PC-3 (cell line): ENCODE results near the gene STK39. TPM values are rescaled to one million over a fixed set of nuclear protein-coding genes. Genes with fewer than 3 reads are reported as not detected.

Experiments used
- ATAC-seq: fragments of 200-7000 bp; cut with Tn5 transposase; 2 replicates; pipeline ENCODE4 v1.9.1; 2020; ENCODE audit warnings: mild to moderate bottlenecking, moderate library complexity
- BruUV-seq: library from RNA; stranded (reverse); fragments of 400-500 nt; replicated peaks from 2 replicates; lab custom pipeline; 2021; lab: Mats Ljungman, UMichigan
- CTCF ChIA-PET: fragments of 300-600 bp; sonication (Branson Sonifier 250); formaldehyde crosslinking; loops from one replicate; lab custom pipeline; 2022; ENCODE audit warnings: antibody characterized with exemption; lab: Charles Lee
- POLR2A ChIA-PET: fragments of 300-600 bp; sonication (Branson Sonifier 250); formaldehyde crosslinking; loops from one replicate; lab custom pipeline; 2022; ENCODE audit warnings: antibody characterized with exemption; ENCODE audit not compliant: unreplicated experiment; lab: Charles Lee
- DNase-seq: peaks from one replicate; pipeline ENCODE4 v3.0.0-alpha.2; 2015
- H2AFZ ChIP-seq: fragments of 300-600 bp; sonication (generic); 2 replicates; pipeline ENCODE4 v1.6.0; 2016; ENCODE audit warnings: antibody characterized with exemption, low read length
- H3F3A ChIP-seq: fragments of 300-600 bp; sonication (generic); one replicate; pipeline ENCODE4 v1.6.0; 2017; ENCODE audit warnings: antibody characterized with exemption, low read length, control low read depth, mild to moderate bottlenecking; ENCODE audit not compliant: unreplicated experiment
- H3K27ac ChIP-seq: fragments of 300-600 bp; sonication (generic); 2 replicates; pipeline ENCODE4 v1.5.1; 2016; ENCODE audit warnings: mild to moderate bottlenecking, low read length
- H3K27me3 ChIP-seq: fragments of 300-600 bp; sonication (generic); 2 replicates; pipeline ENCODE4 v1.6.1; 2016; ENCODE audit warnings: low read length, mixed read lengths
- H3K36me3 ChIP-seq: fragments of 300-600 bp; sonication (generic); 2 replicates; pipeline ENCODE4 v1.6.1; 2016; ENCODE audit warnings: low read depth, mixed run types, low read length, mixed read lengths
- H3K4me1 ChIP-seq: fragments of 300-600 bp; sonication (generic); 2 replicates; pipeline ENCODE4 v1.5.1; 2016; ENCODE audit warnings: low read length; ENCODE audit not compliant: insufficient read depth
- H3K4me2 ChIP-seq: fragments of 300-600 bp; sonication (generic); 2 replicates; pipeline ENCODE4 v1.6.0; 2016; ENCODE audit warnings: low read length
- H3K4me3 ChIP-seq: fragments of 300-600 bp; sonication (generic); 2 replicates; pipeline ENCODE4 v1.5.1; 2016; ENCODE audit warnings: mild to moderate bottlenecking, low read length, mixed read lengths
- H3K79me2 ChIP-seq: fragments of 300-600 bp; sonication (generic); 2 replicates; pipeline ENCODE4 v1.6.1; 2017; ENCODE audit warnings: low read length, mixed read lengths
- H3K9ac ChIP-seq: fragments of 300-600 bp; sonication (generic); 2 replicates; pipeline ENCODE4 v1.6.0; 2016; ENCODE audit warnings: mild to moderate bottlenecking, low read length
- H3K9me2 ChIP-seq: fragments of 300-600 bp; sonication (generic); replicated peaks from 2 replicates; pipeline ENCODE4 v1.6.1; 2016; ENCODE audit warnings: mixed run types, low read length, mixed read lengths
- H3K9me3 ChIP-seq: fragments of 300-600 bp; sonication (generic); 2 replicates; pipeline ENCODE4 v1.6.1; 2016; ENCODE audit warnings: low read length, mixed read lengths
- H4K20me1 ChIP-seq: fragments of 300-600 bp; sonication (generic); 2 replicates; pipeline ENCODE4 v1.6.1; 2016; ENCODE audit warnings: low read length, mixed read lengths
- EZH2 ChIP-seq: fragments of 300-600 bp; sonication (generic); IDR thresholded peaks from one replicate; pipeline ENCODE4 v1.6.1; 2017; ENCODE audit warnings: antibody characterized with exemption, mild to moderate bottlenecking, low read length; ENCODE audit not compliant: unreplicated experiment
- EZH2phosphoT487 ChIP-seq: fragments of 300-600 bp; sonication (generic); IDR thresholded peaks from 2 replicates; pipeline ENCODE4 v1.6.1; 2018; ENCODE audit warnings: mild to moderate bottlenecking, antibody characterized with exemption, low read length, borderline replicate concordance
- intact Hi-C: fragments of 100-400 bp; cut with micrococcal nuclease; formaldehyde crosslinking; loops from 2 replicates; pipeline ENCODE4 v1.9.0; 2023
- total RNA-seq: library from RNA; depleted of rRNA; stranded (reverse); fragments of >200 nt; gene quantifications from 2 replicates; pipeline ENCODE4 v1.2.3, GENCODE V29; 2014
- TF ChIP-seq, protein P1 (sequence below): fragments of 300-600 bp; sonication (generic); conservative IDR thresholded peaks from 2 replicates; pipeline ENCODE4 v1.5.1; 2017; ENCODE audit warnings: antibody characterized with exemption, low read depth, mild to moderate bottlenecking, low read length

STK39 gene
- total RNA-seq, 1 experiment from 2014 or later = 17.9 TPM

DNA sequence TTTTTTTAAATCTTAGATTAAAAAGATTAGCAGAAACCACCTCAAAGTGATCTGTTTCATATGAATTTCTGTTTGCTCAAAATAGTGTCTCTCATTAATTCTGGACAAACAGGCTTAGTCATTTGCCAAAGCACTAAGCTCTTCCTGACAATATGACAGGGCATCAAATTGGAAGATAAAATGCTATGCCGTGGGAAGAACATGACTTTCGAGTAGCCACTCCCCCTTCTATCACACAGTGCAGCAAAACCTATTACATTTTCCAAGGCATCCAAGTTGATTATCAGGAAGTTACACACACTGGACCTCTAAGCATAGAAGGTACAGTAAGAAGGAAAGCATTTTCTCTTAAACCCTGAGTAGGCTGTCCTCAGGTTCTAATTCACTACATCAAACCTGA lies 89.5 kb downstream of the STK39 start:
- H3K27ac ChIP-seq = peak overlapping the region; percentile 92
- no peaks in the 10 kb centered on the region for H3K27me3 ChIP-seq
- no TSS peak for BruUV-seq
- H3K36me3 ChIP-seq = no peaks in the 10 kb centered on the region; the same call in 1 of the 2 replicates
- H3K9me2 ChIP-seq = no peaks in the 10 kb centered on the region
- H3F3A ChIP-seq = no peaks in the 10 kb centered on the region
- peak overlapping the region; percentile 43 for H3K4me2 ChIP-seq
- H3K79me2 ChIP-seq = no peaks in the 10 kb centered on the region
- peaks cover 29% of the 10 kb centered on the region for H3K4me1 ChIP-seq
- no peak overlapping the region for H3K4me3 ChIP-seq
- H3K9me3 ChIP-seq = no peaks in the 10 kb centered on the region
- TF ChIP-seq EZH2phosphoT487 = no peak
- TF ChIP-seq EZH2 = no peak
- TF ChIP-seq, protein P1, sequence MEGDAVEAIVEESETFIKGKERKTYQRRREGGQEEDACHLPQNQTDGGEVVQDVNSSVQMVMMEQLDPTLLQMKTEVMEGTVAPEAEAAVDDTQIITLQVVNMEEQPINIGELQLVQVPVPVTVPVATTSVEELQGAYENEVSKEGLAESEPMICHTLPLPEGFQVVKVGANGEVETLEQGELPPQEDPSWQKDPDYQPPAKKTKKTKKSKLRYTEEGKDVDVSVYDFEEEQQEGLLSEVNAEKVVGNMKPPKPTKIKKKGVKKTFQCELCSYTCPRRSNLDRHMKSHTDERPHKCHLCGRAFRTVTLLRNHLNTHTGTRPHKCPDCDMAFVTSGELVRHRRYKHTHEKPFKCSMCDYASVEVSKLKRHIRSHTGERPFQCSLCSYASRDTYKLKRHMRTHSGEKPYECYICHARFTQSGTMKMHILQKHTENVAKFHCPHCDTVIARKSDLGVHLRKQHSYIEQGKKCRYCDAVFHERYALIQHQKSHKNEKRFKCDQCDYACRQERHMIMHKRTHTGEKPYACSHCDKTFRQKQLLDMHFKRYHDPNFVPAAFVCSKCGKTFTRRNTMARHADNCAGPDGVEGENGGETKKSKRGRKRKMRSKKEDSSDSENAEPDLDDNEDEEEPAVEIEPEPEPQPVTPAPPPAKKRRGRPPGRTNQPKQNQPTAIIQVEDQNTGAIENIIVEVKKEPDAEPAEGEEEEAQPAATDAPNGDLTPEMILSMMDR = no peak
- DNase-seq (peak; percentile 75), ATAC-seq (peak; percentile 89)
- no peak overlapping the region for H2AFZ ChIP-seq
- ChIA-PET POLR2A (no interaction called here), CTCF (interaction anchor here (0.6 kb wide), 1 partner anchor 38 kb away, joined by 3 read pairs; no protein-coding TSS in a partner anchor)
- intact Hi-C loops = loop anchor here (2.0 to 5.0 kb wide), 3 partner anchors 23 to 89 kb away; partner anchors contain the start of gene STK39
- peak overlapping the region; percentile 73 for H3K9ac ChIP-seq
- H4K20me1 ChIP-seq = no peaks in the 10 kb centered on the region

DNA sequence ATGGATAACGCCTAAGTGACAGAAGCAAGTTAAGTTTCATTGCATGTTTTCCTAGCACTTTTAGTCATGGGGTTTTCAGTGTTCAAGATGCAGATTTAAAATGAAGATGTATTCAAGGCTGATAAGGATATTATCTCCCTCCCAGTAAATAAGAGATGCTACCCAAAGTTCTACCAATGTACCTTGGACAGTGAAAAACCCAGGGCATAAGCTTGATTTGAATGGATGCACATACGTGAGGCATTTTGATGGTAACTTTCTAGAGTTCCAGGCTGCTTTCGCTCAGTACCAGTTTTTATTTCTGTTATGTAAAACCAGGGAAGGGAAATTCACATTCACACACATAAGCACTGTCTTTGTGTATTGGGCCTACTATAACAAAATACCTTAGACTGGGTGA lies 90.3 kb downstream of the STK39 start:
- intact Hi-C loops = loop anchor here (5.0 kb wide), 2 partner anchors 35 to 90 kb away; partner anchors contain the start of gene STK39
- H3K4me2 ChIP-seq = peak overlapping the region; percentile 43
- no peaks in the 10 kb centered on the region for H3F3A ChIP-seq
- no peak overlapping the region for H2AFZ ChIP-seq
- ChIA-PET CTCF (interaction anchor here (0.6 to 1.8 kb wide), 2 partner anchors 10 to 180 kb away, joined by 3 to 6 read pairs; no protein-coding TSS in a partner anchor), POLR2A (no interaction called here)
- no TSS peak for BruUV-seq
- H3K27ac ChIP-seq = peak overlapping the region; percentile 92
- DNase-seq = no peak
- no peak overlapping the region for H3K4me3 ChIP-seq
- no peaks in the 10 kb centered on the region; the same call in 1 of the 2 replicates for H3K36me3 ChIP-seq
- H3K9ac ChIP-seq = peak overlapping the region; percentile 73
- peaks cover 29% of the 10 kb centered on the region for H3K4me1 ChIP-seq
- H3K27me3 ChIP-seq = no peaks in the 10 kb centered on the region
- no peaks in the 10 kb centered on the region for H3K9me2 ChIP-seq
- no peaks in the 10 kb centered on the region for H3K9me3 ChIP-seq
- TF ChIP-seq, protein P1 = no peak
- TF ChIP-seq EZH2 (no peak), EZH2phosphoT487 (no peak)
- no peaks in the 10 kb centered on the region for H4K20me1 ChIP-seq
- H3K79me2 ChIP-seq = no peaks in the 10 kb centered on the region
- ATAC-seq = no peak

DNA sequence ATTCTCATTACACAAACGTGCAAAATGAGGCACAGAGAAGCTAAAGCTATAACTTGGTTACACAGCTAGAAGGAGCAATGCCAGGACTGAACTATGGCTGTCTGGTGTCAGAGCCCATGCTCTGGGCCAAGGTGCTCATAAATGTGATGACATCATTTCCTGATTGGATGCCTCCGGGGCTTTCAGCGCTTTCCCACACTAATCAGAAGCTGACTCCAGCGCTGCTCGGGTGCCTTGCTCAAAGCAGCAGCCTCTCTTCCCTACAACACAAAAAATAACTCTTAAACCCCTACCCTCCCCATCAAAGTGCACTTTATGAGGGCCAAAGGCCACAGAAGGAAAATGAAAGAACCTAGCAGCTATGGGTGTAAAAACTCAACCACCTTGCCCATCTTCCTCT lies 90.7 kb downstream of the STK39 start:
- peak overlapping the region; percentile 92 for H3K27ac ChIP-seq
- H4K20me1 ChIP-seq = no peaks in the 10 kb centered on the region
- no peaks in the 10 kb centered on the region; the same call in 1 of the 2 replicates for H3K36me3 ChIP-seq
- CTCF ChIA-PET = interaction anchor here (0.6 to 1.8 kb wide), 2 partner anchors 11 to 180 kb away, joined by 3 to 6 read pairs; no protein-coding TSS in a partner anchor
- DNase-seq = peak; percentile 80
- peak; percentile 73 for ATAC-seq
- no peaks in the 10 kb centered on the region for H3K9me3 ChIP-seq
- H2AFZ ChIP-seq = no peak overlapping the region
- H3K27me3 ChIP-seq = no peaks in the 10 kb centered on the region
- H3K4me3 ChIP-seq = no peak overlapping the region
- BruUV-seq = no TSS peak
- H3K9me2 ChIP-seq = no peaks in the 10 kb centered on the region
- no peaks in the 10 kb centered on the region for H3F3A ChIP-seq
- no peaks in the 10 kb centered on the region for H3K79me2 ChIP-seq
- POLR2A ChIA-PET = no interaction called here
- intact Hi-C loops = loop anchor here (5.0 kb wide), 2 partner anchors 36 to 91 kb away; partner anchors contain the start of gene STK39
- peaks cover 29% of the 10 kb centered on the region for H3K4me1 ChIP-seq
- H3K9ac ChIP-seq = peak overlapping the region; percentile 73
- no peak for TF ChIP-seq EZH2
- TF ChIP-seq EZH2phosphoT487 = no peak
- TF ChIP-seq, protein P1 = no peak
- peak overlapping the region; percentile 43 for H3K4me2 ChIP-seq
